ENCODE results near the gene ALKBH6. TPM values are rescaled to one million over a fixed set of nuclear protein-coding genes. Genes with fewer than 3 reads are reported as not detected.

Gene ALKBH6
- total RNA-seq, 1 experiment from 2014 or later, result 20.1 TPM

GRCh38 chr19:36031308-36031707, 17.3 kb upstream of the ALKBH6 start:
- no peaks in the 10 kb centered on the region for H3K4me1 ChIP-seq (ENCODE audit: insufficient read depth, low read length, poor library complexity, severe bottlenecking)
- H3K36me3 ChIP-seq (ENCODE audit: insufficient read depth, low read length, poor library complexity, severe bottlenecking), result no peaks in the 10 kb centered on the region
- ChIA-PET POLR2A (ENCODE audit: low non-redundant PET) (no interaction called here), CTCF (no interaction called here)
- no peak for DNase-seq (ENCODE audit: low spot score)
- no peaks in the 10 kb centered on the region for H3K9me3 ChIP-seq (ENCODE audit: low read depth, low read length, poor library complexity, severe bottlenecking)
- no peak overlapping the region for H3K27ac ChIP-seq (ENCODE audit: low read depth, low read length, poor library complexity, severe bottlenecking)
- intact Hi-C loops (cut with micrococcal nuclease; ENCODE audit: unreplicated experiment), result no loop called here
- no peaks in the 10 kb centered on the region for H3K27me3 ChIP-seq (replicated peaks; ENCODE audit: insufficient read depth, low read depth, low read length, poor library complexity)
- TF ChIP-seq EZH2 (IDR thresholded peaks at IDR 0.05; ENCODE audit: borderline replicate concordance, low read depth, low read length, poor library complexity, severe bottlenecking) (no peak), CTCF (conservative IDR thresholded peaks at IDR 0.05; ENCODE audit: low read depth, low read length) (no peak)
- BruUV-seq (replicated peaks), result no TSS peak
- no peak overlapping the region for H3K4me3 ChIP-seq (ENCODE audit: low read depth, low read length, poor library complexity, severe bottlenecking)

- TF ChIP-seq CTCF (conservative IDR thresholded peaks at IDR 0.05; ENCODE audit: low read depth, low read length) (0 out of 2 replicates have a peak, but pooled peaks have one; percentile 15), EZH2 (IDR thresholded peaks at IDR 0.05; ENCODE audit: borderline replicate concordance, low read depth, low read length, poor library complexity, severe bottlenecking) (no peak)
- no peak overlapping the region for H3K27ac ChIP-seq (ENCODE audit: low read depth, low read length, poor library complexity, severe bottlenecking)
- no peak for DNase-seq (ENCODE audit: low spot score)
- ChIA-PET CTCF (no interaction called here), POLR2A (ENCODE audit: low non-redundant PET) (no interaction called here)
- H3K36me3 ChIP-seq (ENCODE audit: insufficient read depth, low read length, poor library complexity, severe bottlenecking), result no peaks in the 10 kb centered on the region
- H3K4me3 ChIP-seq (ENCODE audit: low read depth, low read length, poor library complexity, severe bottlenecking), result no peak overlapping the region
- H3K9me3 ChIP-seq (ENCODE audit: low read depth, low read length, poor library complexity, severe bottlenecking), result no peaks in the 10 kb centered on the region
- H3K4me1 ChIP-seq (ENCODE audit: insufficient read depth, low read length, poor library complexity, severe bottlenecking), result no peaks in the 10 kb centered on the region
- no TSS peak for BruUV-seq (replicated peaks)
- H3K27me3 ChIP-seq (replicated peaks; ENCODE audit: insufficient read depth, low read depth, low read length, poor library complexity), result no peaks in the 10 kb centered on the region
- intact Hi-C loops (cut with micrococcal nuclease; ENCODE audit: unreplicated experiment), result no loop called here
These were observed 16.5 kb upstream of the ALKBH6 start for GRCh38 chr19:36030264-36031148.

GRCh38 chr19:36028313-36029041, 14.5 kb upstream of the ALKBH6 start:
- no TSS peak for BruUV-seq (replicated peaks)

More at GRCh38 chr19:36028313-36029041, 14.5 kb upstream of the ALKBH6 start:
- Histone ChIP-seq H3K9me3 (ENCODE audit: low read depth, low read length, poor library complexity, severe bottlenecking) (no peaks in the 10 kb centered on the region), H3K4me3 (ENCODE audit: low read depth, low read length, poor library complexity, severe bottlenecking) (no peak overlapping the region), H3K36me3 (ENCODE audit: insufficient read depth, low read length, poor library complexity, severe bottlenecking) (no peaks in the 10 kb centered on the region), H3K27ac (ENCODE audit: low read depth, low read length, poor library complexity, severe bottlenecking) (no peak overlapping the region), H3K27me3 (replicated peaks; ENCODE audit: insufficient read depth, low read depth, low read length, poor library complexity) (no peaks in the 10 kb centered on the region), H3K4me1 (ENCODE audit: insufficient read depth, low read length, poor library complexity, severe bottlenecking) (no peaks in the 10 kb centered on the region)
- TF ChIP-seq EZH2 (IDR thresholded peaks at IDR 0.05; ENCODE audit: borderline replicate concordance, low read depth, low read length, poor library complexity, severe bottlenecking) (no peak), CTCF (conservative IDR thresholded peaks at IDR 0.05; ENCODE audit: low read depth, low read length) (no peak)
- CTCF ChIA-PET, result no interaction called here
- POLR2A ChIA-PET (ENCODE audit: low non-redundant PET), result no interaction called here
- intact Hi-C loops (cut with micrococcal nuclease; ENCODE audit: unreplicated experiment), result no loop called here
- DNase-seq (ENCODE audit: low spot score), result no peak
